H1 (cell line): ENCODE results near the gene DDN. TPM values are rescaled to one million over a fixed set of nuclear protein-coding genes. Genes with fewer than 3 reads are reported as not detected.
A peak's percentile ranks its signal among the peaks of the same experiment; 100 is the strongest.

Experiments used
- CTCF ChIA-PET: fragments of 300-600 bp; sonication (Branson Sonifier 250); formaldehyde crosslinking; loops from one replicate; lab custom pipeline; 2021; ENCODE audit not compliant: partially characterized antibody; lab: Charles Lee
- POLR2A ChIA-PET: fragments of 300-600 bp; sonication (Branson Sonifier 250); formaldehyde crosslinking; loops from one replicate; lab custom pipeline; 2021; ENCODE audit warnings: inconsistent platforms; ENCODE audit not compliant: partially characterized antibody; lab: Charles Lee
- DNase-seq, 2 experiments: peaks; one replicate each; pipeline versions ENCODE4 v3.0.0 to v3.0.0-alpha.2; 2010 to 2022; ENCODE audit warnings: low spot score in 2 of 2, low read depth in 1 of 2, mixed read lengths in 1 of 2
- FAIRE-seq: peaks from 2 replicates; lab custom pipeline; 2011; peaks lifted over from hg19 to GRCh38; lab: Jason Lieb, UNC
- H2AFZ ChIP-seq: 2 replicates; pipeline ENCODE4 v1.8.1; 2012; ENCODE audit warnings: low read length, inconsistent platforms
- H2AK5ac ChIP-seq: 2 replicates; pipeline ENCODE4 v1.6.1; 2013; ENCODE audit warnings: low read depth, low read length
- H2BK120ac ChIP-seq: replicated peaks from 2 replicates; pipeline ENCODE3; 2013; ENCODE audit warnings: low read depth, low read length, inconsistent platforms
- H2BK12ac ChIP-seq: 2 replicates; pipeline ENCODE4 v1.6.1; 2013; ENCODE audit warnings: low read depth, low read length
- H2BK15ac ChIP-seq: 2 replicates; pipeline ENCODE4 v1.6.1; 2013; ENCODE audit warnings: low read length
- H2BK20ac ChIP-seq: 2 replicates; pipeline ENCODE4 v1.6.1; 2013; ENCODE audit warnings: low read length
- H2BK5ac ChIP-seq: 2 replicates; pipeline ENCODE4 v1.6.1; 2013; ENCODE audit warnings: low read depth, low read length
- H3K14ac ChIP-seq: 2 replicates; pipeline ENCODE4 v1.6.1; 2013; ENCODE audit warnings: inconsistent platforms; ENCODE audit not compliant: insufficient read length
- H3K18ac ChIP-seq: 2 replicates; pipeline ENCODE4 v1.6.1; 2013; ENCODE audit warnings: low read length; ENCODE audit errors: extremely low read depth
- H3K23ac ChIP-seq: 2 replicates; pipeline ENCODE4 v1.6.1; 2013; ENCODE audit warnings: inconsistent platforms; ENCODE audit not compliant: insufficient read length
- H3K23me2 ChIP-seq: 2 replicates; pipeline ENCODE4 v1.6.1; 2013; ENCODE audit warnings: low read depth, low read length
- H3K27ac ChIP-seq: 2 replicates; pipeline ENCODE4 v1.6.1; 2011; ENCODE audit warnings: low read depth, low read length, inconsistent platforms
- H3K27me3 ChIP-seq, 4 experiments: replicated peaks in 1 of 4; 1 replicate in 1 of 4; 2 replicates in 3 of 4; pipeline versions ENCODE4 v1.6.1 to v1.8.1; 2011 to 2013; ENCODE audit warnings: low read length in 3 of 4, mild to moderate bottlenecking in 3 of 4, inconsistent platforms in 2 of 4, mixed read lengths in 2 of 4, moderate library complexity in 1 of 4; ENCODE audit not compliant: control insufficient read depth in 3 of 4, insufficient read depth in 3 of 4; ENCODE audit errors: extremely low read depth in 1 of 4
- H3K36me3 ChIP-seq, 4 experiments: 2 replicates each; pipeline versions ENCODE4 v1.6.1 to v1.8.1; 2011 to 2013; ENCODE audit warnings: mild to moderate bottlenecking in 4 of 4, low read length in 3 of 4, moderate library complexity in 2 of 4, control low read depth in 1 of 4, inconsistent platforms in 1 of 4; ENCODE audit not compliant: insufficient read depth in 4 of 4, control insufficient read depth in 2 of 4
- H3K4ac ChIP-seq: replicated peaks from 2 replicates; pipeline ENCODE3; 2013; ENCODE audit warnings: low read length, low read depth, mixed read lengths, inconsistent platforms; ENCODE audit not compliant: insufficient read length
- H3K4me1 ChIP-seq, 4 experiments: replicated peaks in 1 of 4; 1 replicate in 1 of 4; 2 replicates in 3 of 4; pipeline versions ENCODE4 v1.6.1 to v1.8.1; 2011 to 2013; ENCODE audit warnings: low read length in 3 of 4, inconsistent platforms in 2 of 4, mixed read lengths in 1 of 4; ENCODE audit not compliant: insufficient read depth in 4 of 4, control insufficient read depth in 3 of 4
- H3K4me2 ChIP-seq, 2 experiments: 2 replicates each; pipeline versions ENCODE4 v1.6.1 to v1.8.1; 2011 to 2013; ENCODE audit warnings: low read depth in 2 of 2, low read length in 2 of 2, control low read depth in 1 of 2, inconsistent platforms in 1 of 2, mild to moderate bottlenecking in 1 of 2; ENCODE audit not compliant: insufficient read depth in 1 of 2
- H3K4me3 ChIP-seq, 4 experiments: fragments of 200-600, 300-600 bp in 1 of 4; sonication (generic), shearing (Covaris generic), sonication (Bioruptor Twin) in 1 of 4; 2 replicates each; pipeline versions ENCODE4 v1.5.1 to v1.8.1; 2011 to 2016; ENCODE audit warnings: low read length in 4 of 4, low read depth in 3 of 4, control low read depth in 2 of 4, inconsistent platforms in 2 of 4, mild to moderate bottlenecking in 2 of 4, mixed read lengths in 1 of 4, moderate library complexity in 1 of 4; ENCODE audit not compliant: insufficient read depth in 2 of 4; ENCODE audit errors: extremely low read depth in 1 of 4
- H3K56ac ChIP-seq: replicated peaks from 2 replicates; pipeline ENCODE3; 2013; ENCODE audit warnings: low read depth, mild to moderate bottlenecking, mixed read lengths, low read length, inconsistent platforms; ENCODE audit not compliant: insufficient read length
- H3K79me1 ChIP-seq: 2 replicates; pipeline ENCODE4 v1.6.1; 2013; ENCODE audit warnings: low read depth, low read length, control low read depth
- H3K79me2 ChIP-seq, 2 experiments: 2 replicates each; pipeline versions ENCODE4 v1.6.1 to v1.8.1; 2012 to 2013; ENCODE audit warnings: low read length in 2 of 2, mild to moderate bottlenecking in 2 of 2, inconsistent platforms in 1 of 2; ENCODE audit not compliant: insufficient read depth in 2 of 2, control insufficient read depth in 1 of 2
- H3K9ac ChIP-seq, 4 experiments: replicated peaks in 1 of 4; 1 replicate in 1 of 4; 2 replicates in 3 of 4; pipeline versions ENCODE4 v1.6.1 to v1.8.1; 2011 to 2013; ENCODE audit warnings: low read depth in 3 of 4, low read length in 3 of 4, control low read depth in 2 of 4, mild to moderate bottlenecking in 2 of 4, moderate library complexity in 2 of 4, inconsistent platforms in 1 of 4; ENCODE audit errors: extremely low read depth in 1 of 4
- H3K9me3 ChIP-seq, 2 experiments: 2 replicates each; pipeline versions ENCODE4 v1.6.1 to v1.8.1; 2012 to 2013; ENCODE audit warnings: mild to moderate bottlenecking in 2 of 2, moderate library complexity in 2 of 2, control low read depth in 1 of 2, inconsistent platforms in 1 of 2, low read depth in 1 of 2, low read length in 1 of 2, mixed read lengths in 1 of 2; ENCODE audit not compliant: insufficient read depth in 2 of 2
- H4K20me1 ChIP-seq, 2 experiments: replicated peaks in 1 of 2; 2 replicates each; pipeline versions ENCODE3 to v1.8.1; 2011 to 2013; ENCODE audit warnings: inconsistent platforms in 2 of 2, low read length in 2 of 2, mild to moderate bottlenecking in 1 of 2; ENCODE audit not compliant: insufficient read depth in 2 of 2, control insufficient read depth in 1 of 2
- H4K5ac ChIP-seq: 2 replicates; pipeline ENCODE4 v1.6.1; 2013; ENCODE audit warnings: low read length, low read depth, mixed read lengths, inconsistent platforms; ENCODE audit not compliant: insufficient read length
- H4K8ac ChIP-seq: 2 replicates; pipeline ENCODE4 v1.8.0; 2013; ENCODE audit warnings: mild to moderate bottlenecking, moderate library complexity, low read length, inconsistent platforms; ENCODE audit not compliant: insufficient read depth; ENCODE audit errors: extremely low read depth
- H4K91ac ChIP-seq: replicated peaks from 2 replicates; pipeline ENCODE3; 2013; ENCODE audit warnings: low read length, mixed read lengths, inconsistent platforms; ENCODE audit not compliant: insufficient read length
- ASH2L ChIP-seq: fragments of 200-600, 300-600 bp; sonication (generic); IDR thresholded peaks from one replicate; pipeline ENCODE4 v1.7.1; 2017; ENCODE audit warnings: low read length
- BACH1 ChIP-seq: IDR thresholded peaks from 2 replicates; pipeline ENCODE4 v1.6.1; 2012; ENCODE audit warnings: low read length, improper control_type of control experiment
- BRCA1 ChIP-seq: IDR thresholded peaks from 2 replicates; pipeline ENCODE4 v1.6.1; 2012; ENCODE audit warnings: low read depth, low read length, improper control_type of control experiment
- CBX5 ChIP-seq: fragments of 300-800, 300-1000 bp; sonication (generic); IDR thresholded peaks from 2 replicates; pipeline ENCODE4 v1.7.1; 2016; ENCODE audit warnings: antibody characterized with exemption, low read length, low read depth
- EZH2 ChIP-seq: fragments of 200-600 bp; sonication (generic); IDR thresholded peaks from 2 replicates; pipeline ENCODE4 v1.7.1; 2012; ENCODE audit warnings: low read depth, mild to moderate bottlenecking, moderate library complexity, low read length, inconsistent platforms; ENCODE audit not compliant: severe bottlenecking
- GTF2F1 ChIP-seq: IDR thresholded peaks from 2 replicates; pipeline ENCODE4 v1.6.1; 2012; ENCODE audit warnings: low read depth, low read length, improper control_type of control experiment, borderline replicate concordance
- MAFK ChIP-seq: IDR thresholded peaks from 2 replicates; pipeline ENCODE4 v1.6.1; 2012; ENCODE audit warnings: low read depth, mild to moderate bottlenecking, improper control_type of control experiment, low read length
- MAX ChIP-seq: IDR thresholded peaks from 2 replicates; pipeline ENCODE4 v1.6.1; 2012; ENCODE audit warnings: inconsistent platforms
- NRF1 ChIP-seq: IDR thresholded peaks from 2 replicates; pipeline ENCODE4 v1.6.1; 2011; ENCODE audit warnings: mild to moderate bottlenecking, low read depth, low read length, improper control_type of control experiment
- POLR2AphosphoS5 ChIP-seq: IDR thresholded peaks from 2 replicates; pipeline ENCODE4 v1.6.1; 2011; ENCODE audit warnings: low read depth, low read length
- RBBP5 ChIP-seq: IDR thresholded peaks from 2 replicates; pipeline ENCODE4 v1.7.1; 2012; ENCODE audit warnings: low read depth, mild to moderate bottlenecking, inconsistent platforms, low read length, moderate library complexity, borderline replicate concordance
- SIRT6 ChIP-seq: IDR thresholded peaks from one replicate; pipeline ENCODE4 v1.7.1; 2012; ENCODE audit warnings: low read length, inconsistent platforms
- SIX5 ChIP-seq: IDR thresholded peaks from 2 replicates; pipeline ENCODE4 v1.6.1; 2011; ENCODE audit warnings: mild to moderate bottlenecking, low read depth, low read length
- SUZ12 ChIP-seq: fragments of 200-600 bp; sonication (generic); IDR thresholded peaks from 2 replicates; pipeline ENCODE4 v1.6.1; 2012; ENCODE audit warnings: mild to moderate bottlenecking, inconsistent platforms, low read length, moderate library complexity, mixed read lengths
- TAF1 ChIP-seq: IDR thresholded peaks from 2 replicates; pipeline ENCODE4 v1.6.1; 2011; ENCODE audit warnings: mild to moderate bottlenecking, low read depth, low read length
- WGBS, 2 experiments: shearing (Covaris generic) in 1 of 2; methylation state at CpG; one replicate each; pipeline versions ENCODE4 v1.1.6 to v1.1.7; 2013 to 2015; ENCODE audit warnings: low lambda C conversion rate in 2 of 2, mixed read lengths in 2 of 2, inconsistent platforms in 1 of 2, low coverage in 1 of 2, missing lambda C conversion rate in 1 of 2; ENCODE audit not compliant: insufficient replicate concordance in 2 of 2, insufficient coverage in 1 of 2, insufficient read length in 1 of 2; ENCODE audit errors: extremely low coverage in 1 of 2, missing lambda C conversion rate in 1 of 2; 5-methylcytosine and 5-hydroxymethylcytosine counted together
- polyA plus RNA-seq, 7 experiments: library from polyadenylated mRNA; depleted of rRNA in 3 of 7; stranded (reverse) in 5 of 7; unstranded in 2 of 7; fragments of >200 nt in 5 of 7; fragments of 200-250 nt in 2 of 7; gene quantifications; 1 replicate in 5 of 7; 2 replicates in 1 of 7; 4 replicates in 1 of 7; pipeline versions ENCODE4 v1.2.1 to v1.2.3, GENCODE V29; 2011 to 2013; ENCODE audit warnings: missing spikeins in 2 of 7, mixed read lengths in 2 of 7
- total RNA-seq: library from RNA; stranded (reverse); fragmentation: NEBNext Ultra II Directional; extraction: Animal tissue kit (Norgen Biotek cat#: 25700); gene quantifications from 2 replicates; pipeline ENCODE4 v1.2.1, GENCODE V29; 2021

The DDN gene
- total and polyA plus RNA-seq, 2 of the 8 experiments (the other 6 are each of a cell fraction or from before 2014, with no cell fraction given), result 0.14 to 0.30 TPM

DNA sequence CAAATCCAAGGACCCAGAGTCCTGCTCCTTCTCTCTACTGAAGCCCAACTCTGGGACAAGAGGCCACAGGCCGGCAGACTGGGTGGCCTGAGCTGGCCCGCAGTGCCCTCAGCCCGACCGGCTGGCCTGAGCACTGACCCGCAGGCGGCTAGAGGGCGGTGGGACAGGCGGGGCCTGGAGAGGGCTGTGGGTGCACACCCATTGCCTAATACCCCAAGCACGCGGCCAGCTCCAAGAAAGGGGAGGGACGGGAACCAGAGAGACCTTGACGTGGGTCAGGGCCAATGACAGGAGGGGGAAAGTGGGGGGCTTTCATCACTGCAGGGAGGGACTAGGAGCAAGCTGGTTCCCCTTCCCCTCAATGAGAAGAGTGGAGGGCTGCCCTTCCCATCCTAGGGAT is 25.6 kb downstream of the DDN start:
- H3K4ac ChIP-seq, result no peak overlapping the region
- H4K5ac ChIP-seq, result no peak overlapping the region
- H3K4me3 ChIP-seq, result peak overlapping the region in 1 of 4 experiments; percentile 9; a peak in 1 of 8 replicates
- POLR2A ChIA-PET, result interaction anchor here (0.6 to 2.3 kb wide), 6 partner anchors 11 to 154 kb away, joined by 3 to 5 read pairs (median 4); partner anchors contain the start of genes ARF3 and RND1
- H3K9ac ChIP-seq, result no peak overlapping the region
- no peak overlapping the region for H3K56ac ChIP-seq
- H2BK15ac ChIP-seq, result peak overlapping the region; percentile 29; the same call in 1 of the 2 replicates
- no peak overlapping the region for H3K18ac ChIP-seq
- H4K91ac ChIP-seq, result no peak overlapping the region
- H3K4me1 ChIP-seq, result peaks cover 11 to 30% (median 26%) of the 10 kb centered on the region in 4 experiments
- 20% methylated on average over 12 of the region's 12 CpGs; no CpG with 5 or more reads in 1 of the 2 experiments for WGBS, 2 experiments
- peak overlapping the region; percentile 5 to 41 for H3K4me2 ChIP-seq
- no peaks in the 10 kb centered on the region for H3K9me3 ChIP-seq
- no peaks in the 10 kb centered on the region; a peak in 1 of 8 replicates for H3K36me3 ChIP-seq
- CTCF ChIA-PET, result interaction anchor here (0.6 to 40.8 kb wide), 20 partner anchors 8 to 1058 kb away, joined by 3 to 1336 read pairs (median 4); partner anchors contain the start of genes ARF3, DDN, RHEBL1 and RND1
- no peak for FAIRE-seq
- H4K8ac ChIP-seq, result no peak overlapping the region; the same call in 1 of the 2 replicates
- H4K20me1 ChIP-seq, result peaks cover 4 to 19% of the 10 kb centered on the region in 2 experiments
- H2AK5ac ChIP-seq, result no peak overlapping the region
- no peak overlapping the region for H3K27ac ChIP-seq
- no peak overlapping the region for H2AFZ ChIP-seq
- peaks cover 11% of the 10 kb centered on the region for H3K23me2 ChIP-seq
- no peaks in the 10 kb centered on the region for H3K79me1 ChIP-seq
- H2BK12ac ChIP-seq, result no peak overlapping the region
- peaks cover 69 to 98% (median 96%) of the 10 kb centered on the region in 4 experiments for H3K27me3 ChIP-seq
- H3K14ac ChIP-seq, result no peak overlapping the region
- H3K23ac ChIP-seq, result no peak overlapping the region
- H2BK5ac ChIP-seq, result no peak overlapping the region
- DNase-seq, result no peak
- no peak overlapping the region for H2BK20ac ChIP-seq
- H3K79me2 ChIP-seq, result no peaks in the 10 kb centered on the region
- H2BK120ac ChIP-seq, result no peak overlapping the region
- TF ChIP-seq SIRT6, result no peak
- TF ChIP-seq SUZ12, result peak; percentile 17
- no peak for TF ChIP-seq CBX5
- TF ChIP-seq POLR2AphosphoS5, result no peak
- TF ChIP-seq EZH2, result peak; percentile 49
- no peak for TF ChIP-seq GTF2F1
- no peak for TF ChIP-seq ASH2L
- no peak for TF ChIP-seq SIX5
- no peak for TF ChIP-seq RBBP5
- TF ChIP-seq BACH1, result no peak
- no peak for TF ChIP-seq TAF1
- TF ChIP-seq BRCA1, result no peak
- TF ChIP-seq NRF1, result no peak
- TF ChIP-seq MAFK, result no peak
- no peak for TF ChIP-seq MAX
